Measurements from ENCODE around the gene CABCOCO1. TPM values are rescaled to one million over a fixed set of nuclear protein-coding genes. Genes with fewer than 3 reads are reported as not detected.

The CABCOCO1 gene
- polyA plus RNA-seq, 1 experiment, result 1.1 TPM

- Histone ChIP-seq H3K9me3 (ENCODE audit: control insufficient read depth, insufficient read depth, low read length) (no peaks in the 10 kb centered on the region), H3K27ac (ENCODE audit: low read depth, low read length) (no peak overlapping the region), H3K4me3 (ENCODE audit: low read depth, low read length) (no peak overlapping the region), H3K27me3 (ENCODE audit: control insufficient read depth, insufficient read depth, low read length) (no peaks in the 10 kb centered on the region)
- TF ChIP-seq CTCF (IDR thresholded peaks at IDR 0.05; ENCODE audit: low read depth, low read length), result no peak
- CTCF ChIA-PET, result interaction anchor here (0.5 kb wide), 1 partner anchor 70 kb away, joined by 5 read pairs; no protein-coding TSS in a partner anchor
- no peak for DNase-seq (ENCODE audit: low read depth, low spot score)
- POLR2A ChIA-PET, result no interaction called here
Measured at GRCh38 chr10:61757525-61758397, 95.0 kb downstream of the CABCOCO1 start.

GRCh38 chr10:61758433-61758832 lies 95.7 kb downstream of the CABCOCO1 start:
- Histone ChIP-seq H3K27ac (ENCODE audit: low read depth, low read length) (no peak overlapping the region), H3K27me3 (ENCODE audit: control insufficient read depth, insufficient read depth, low read length) (no peaks in the 10 kb centered on the region), H3K9me3 (ENCODE audit: control insufficient read depth, insufficient read depth, low read length) (no peaks in the 10 kb centered on the region), H3K4me3 (ENCODE audit: low read depth, low read length) (no peak overlapping the region)
- TF ChIP-seq CTCF (IDR thresholded peaks at IDR 0.05; ENCODE audit: low read depth, low read length), result no peak
- DNase-seq (ENCODE audit: low read depth, low spot score), result no peak
- ChIA-PET POLR2A (no interaction called here), CTCF (no interaction called here)

- CTCF ChIA-PET, result no interaction called here
- POLR2A ChIA-PET, result no interaction called here
- no peaks in the 10 kb centered on the region for H3K27me3 ChIP-seq (ENCODE audit: control insufficient read depth, insufficient read depth, low read length)
Measured at GRCh38 chr10:61759751-61760150, 97.0 kb downstream of the CABCOCO1 start.

GRCh38 chr10:61760943-61761824 lies 98.5 kb downstream of the CABCOCO1 start:
- no peaks in the 10 kb centered on the region for H3K9me3 ChIP-seq (ENCODE audit: control insufficient read depth, insufficient read depth, low read length)
- DNase-seq (ENCODE audit: low read depth, low spot score), result peak; percentile 36
- no peak for TF ChIP-seq CTCF (IDR thresholded peaks at IDR 0.05; ENCODE audit: low read depth, low read length)
- ChIA-PET CTCF (interaction anchor here (1.9 kb wide), 1 partner anchor 10 kb away, joined by 8 read pairs; no protein-coding TSS in a partner anchor), POLR2A (interaction anchor here (1.0 kb wide), 1 partner anchor 288 kb away, joined by 3 read pairs; no protein-coding TSS in a partner anchor)
- no peaks in the 10 kb centered on the region for H3K27me3 ChIP-seq (ENCODE audit: control insufficient read depth, insufficient read depth, low read length)
- H3K27ac ChIP-seq (ENCODE audit: low read depth, low read length), result no peak overlapping the region
- H3K4me3 ChIP-seq (ENCODE audit: low read depth, low read length), result no peak overlapping the region

More at GRCh38 chr10:61759751-61760150, 97.0 kb downstream of the CABCOCO1 start:
- no peak overlapping the region for H3K4me3 ChIP-seq (ENCODE audit: low read depth, low read length)
- no peak overlapping the region for H3K27ac ChIP-seq (ENCODE audit: low read depth, low read length)
- H3K9me3 ChIP-seq (ENCODE audit: control insufficient read depth, insufficient read depth, low read length), result no peaks in the 10 kb centered on the region
- DNase-seq (ENCODE audit: low read depth, low spot score), result no peak
- TF ChIP-seq CTCF (IDR thresholded peaks at IDR 0.05; ENCODE audit: low read depth, low read length), result no peak

All from AG04450 (cell line).